ENCODE data around the gene STARD6. TPM values are rescaled to one million over a fixed set of nuclear protein-coding genes. Genes with fewer than 3 reads are reported as not detected.

STARD6 gene
- total RNA-seq, 1 donor from 2014 or later, result not detected

DNA sequence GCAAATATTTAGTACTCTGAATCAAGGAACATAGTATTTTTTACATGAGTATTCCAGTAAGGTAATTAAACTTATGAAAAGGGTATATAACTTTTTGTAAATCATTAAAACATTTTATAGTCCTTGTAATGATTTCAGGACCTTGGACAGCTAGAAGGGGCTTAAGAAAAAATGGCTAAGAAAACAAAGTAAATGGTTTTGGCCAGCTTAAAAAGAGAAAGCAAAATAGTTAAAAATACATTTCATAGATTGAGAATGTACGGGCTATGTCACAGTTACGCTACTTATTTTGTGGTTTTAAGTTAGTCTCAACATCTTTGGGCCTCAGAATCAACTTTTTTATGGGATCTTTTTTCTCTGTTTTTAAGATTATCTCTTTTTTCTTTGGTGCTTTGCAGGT lies 61.6 kb downstream of the STARD6 start:
- Histone ChIP-seq H3K4me1 (no peaks in the 10 kb centered on the region), H3K36me3 (peaks cover 0 to 15% of the 10 kb centered on the region in 2 donors), H3K4me3 (no peak overlapping the region), H3K27ac (no peak overlapping the region), H3K27me3 (no peaks in the 10 kb centered on the region), H3K9me3 (no peaks in the 10 kb centered on the region)
- DNase-seq (ENCODE audit: extremely low spot score in 2 of 2), result no peak
- TF ChIP-seq, protein P1, sequence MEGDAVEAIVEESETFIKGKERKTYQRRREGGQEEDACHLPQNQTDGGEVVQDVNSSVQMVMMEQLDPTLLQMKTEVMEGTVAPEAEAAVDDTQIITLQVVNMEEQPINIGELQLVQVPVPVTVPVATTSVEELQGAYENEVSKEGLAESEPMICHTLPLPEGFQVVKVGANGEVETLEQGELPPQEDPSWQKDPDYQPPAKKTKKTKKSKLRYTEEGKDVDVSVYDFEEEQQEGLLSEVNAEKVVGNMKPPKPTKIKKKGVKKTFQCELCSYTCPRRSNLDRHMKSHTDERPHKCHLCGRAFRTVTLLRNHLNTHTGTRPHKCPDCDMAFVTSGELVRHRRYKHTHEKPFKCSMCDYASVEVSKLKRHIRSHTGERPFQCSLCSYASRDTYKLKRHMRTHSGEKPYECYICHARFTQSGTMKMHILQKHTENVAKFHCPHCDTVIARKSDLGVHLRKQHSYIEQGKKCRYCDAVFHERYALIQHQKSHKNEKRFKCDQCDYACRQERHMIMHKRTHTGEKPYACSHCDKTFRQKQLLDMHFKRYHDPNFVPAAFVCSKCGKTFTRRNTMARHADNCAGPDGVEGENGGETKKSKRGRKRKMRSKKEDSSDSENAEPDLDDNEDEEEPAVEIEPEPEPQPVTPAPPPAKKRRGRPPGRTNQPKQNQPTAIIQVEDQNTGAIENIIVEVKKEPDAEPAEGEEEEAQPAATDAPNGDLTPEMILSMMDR (IDR thresholded peaks at IDR 0.05), result no peak
- TF ChIP-seq POLR2A (IDR thresholded peaks at IDR 0.05) (no peak), POLR2AphosphoS5 (IDR thresholded peaks at IDR 0.05; ENCODE audit: insufficient read depth in 1 of 2, low read depth in 1 of 2) (no peak)
- intact Hi-C loops (cut with DNase I), result no loop called here

DNA sequence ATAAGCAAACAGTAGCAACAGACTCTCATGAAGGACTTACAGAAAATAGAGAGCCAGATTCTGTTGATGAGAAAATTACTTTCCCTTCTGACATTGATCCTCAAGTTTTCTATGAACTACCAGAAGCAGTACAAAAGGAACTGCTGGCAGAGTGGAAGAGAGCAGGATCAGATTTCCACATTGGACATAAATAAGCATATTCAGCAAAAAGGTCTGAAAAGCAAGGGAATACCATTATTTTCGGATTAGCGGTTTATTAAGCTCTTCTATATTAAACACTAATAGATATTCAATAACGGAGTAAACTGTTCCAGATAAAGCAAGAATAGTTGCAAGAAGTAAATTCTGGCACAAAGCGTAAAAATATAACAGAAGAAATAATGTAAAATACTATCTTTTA lies 63.4 kb downstream of the STARD6 start:
- intact Hi-C loops (cut with DNase I), result loop anchor here (5.0 kb wide), 1 partner anchor 127 kb away; no protein-coding TSS in a partner anchor
- TF ChIP-seq POLR2A (IDR thresholded peaks at IDR 0.05) (no peak), POLR2AphosphoS5 (IDR thresholded peaks at IDR 0.05; ENCODE audit: insufficient read depth in 1 of 2, low read depth in 1 of 2) (no peak)
- TF ChIP-seq, protein P1 (IDR thresholded peaks at IDR 0.05), result no peak
- H3K4me1 ChIP-seq, result no peaks in the 10 kb centered on the region
- no peak for DNase-seq (ENCODE audit: extremely low spot score in 2 of 2)
- no peaks in the 10 kb centered on the region for H3K9me3 ChIP-seq
- no peak overlapping the region for H3K4me3 ChIP-seq
- H3K27me3 ChIP-seq, result no peaks in the 10 kb centered on the region
- H3K27ac ChIP-seq, result no peak overlapping the region
- peaks cover 0 to 22% of the 10 kb centered on the region in 2 donors for H3K36me3 ChIP-seq

DNA sequence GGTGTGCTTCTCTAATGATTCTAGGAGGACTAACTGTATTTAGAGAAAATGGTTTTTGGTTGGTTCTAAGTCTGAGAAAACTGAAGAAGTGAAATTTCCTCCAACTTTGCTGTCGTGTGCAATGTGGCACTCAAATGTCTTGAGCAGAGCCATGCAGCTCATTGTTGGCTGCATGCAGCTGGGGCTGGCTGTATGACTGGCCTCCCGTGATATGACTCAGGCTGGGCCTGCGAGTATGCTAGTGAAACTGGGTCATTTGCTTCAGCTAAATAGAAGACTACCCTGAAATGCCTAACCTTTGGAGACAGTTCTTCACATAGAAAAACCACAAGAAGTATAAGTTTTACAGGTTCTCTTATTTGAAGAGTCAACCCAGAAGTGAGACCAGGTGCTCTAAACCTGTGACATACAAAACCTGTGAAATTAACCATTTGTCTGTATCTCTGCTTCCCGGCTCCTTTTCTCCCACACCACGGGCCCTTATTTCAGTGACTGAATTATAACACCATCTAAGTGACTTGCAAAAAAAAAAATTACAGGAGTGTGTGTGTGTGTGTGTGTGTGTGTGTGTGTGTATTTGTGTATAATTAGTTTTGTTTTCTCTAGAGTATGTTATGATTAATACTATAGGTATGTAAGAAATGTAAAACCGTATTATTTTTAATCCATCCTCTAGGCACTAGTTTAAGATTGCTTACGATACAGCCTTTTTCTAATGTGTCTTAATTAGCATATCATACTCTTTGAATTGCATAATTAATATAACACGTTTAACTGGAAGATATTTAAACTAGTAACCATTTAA lies 72.5 kb downstream of the STARD6 start:
- H3K4me3 ChIP-seq, result no peak overlapping the region
- H3K27me3 ChIP-seq, result no peaks in the 10 kb centered on the region
- H3K4me1 ChIP-seq, result no peaks in the 10 kb centered on the region
- TF ChIP-seq POLR2A (IDR thresholded peaks at IDR 0.05) (no peak), POLR2AphosphoS5 (IDR thresholded peaks at IDR 0.05; ENCODE audit: insufficient read depth in 1 of 2, low read depth in 1 of 2) (no peak)
- TF ChIP-seq, protein P1 (IDR thresholded peaks at IDR 0.05), result no peak
- intact Hi-C loops (cut with DNase I), result no loop called here
- no peak overlapping the region for H3K27ac ChIP-seq
- peaks cover 7 to 40% of the 10 kb centered on the region in 2 donors for H3K36me3 ChIP-seq
- DNase-seq (ENCODE audit: extremely low spot score in 2 of 2), result no peak
- no peaks in the 10 kb centered on the region for H3K9me3 ChIP-seq

DNA sequence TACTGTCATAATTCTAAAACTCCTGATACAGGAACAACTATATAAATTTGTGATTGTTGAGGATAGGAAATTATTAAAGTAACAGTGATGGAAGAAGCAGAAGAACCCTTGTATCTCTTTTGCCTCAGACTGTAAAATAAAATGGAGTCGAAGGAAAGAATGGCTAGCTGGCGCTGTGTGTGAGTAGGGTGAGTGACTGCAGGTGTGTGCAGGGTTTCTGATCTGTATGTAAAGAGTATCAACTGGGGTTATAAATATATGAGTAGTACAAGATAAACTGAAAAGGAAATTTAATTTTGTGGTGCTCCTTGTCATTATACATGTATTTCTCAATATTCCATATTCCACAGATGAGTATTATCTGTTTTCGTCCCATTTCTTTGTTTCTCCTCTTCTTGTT lies 73.1 kb downstream of the STARD6 start:
- TF ChIP-seq POLR2A (IDR thresholded peaks at IDR 0.05) (no peak), POLR2AphosphoS5 (IDR thresholded peaks at IDR 0.05; ENCODE audit: insufficient read depth in 1 of 2, low read depth in 1 of 2) (no peak)
- TF ChIP-seq, protein P1 (IDR thresholded peaks at IDR 0.05), result no peak
- H3K4me1 ChIP-seq, result no peaks in the 10 kb centered on the region
- DNase-seq (ENCODE audit: extremely low spot score in 2 of 2), result no peak
- no peaks in the 10 kb centered on the region for H3K27me3 ChIP-seq
- no peaks in the 10 kb centered on the region for H3K9me3 ChIP-seq
- intact Hi-C loops (cut with DNase I), result no loop called here
- no peak overlapping the region for H3K27ac ChIP-seq
- H3K36me3 ChIP-seq, result peaks cover 7 to 39% of the 10 kb centered on the region in 2 donors
- H3K4me3 ChIP-seq, result no peak overlapping the region

DNA sequence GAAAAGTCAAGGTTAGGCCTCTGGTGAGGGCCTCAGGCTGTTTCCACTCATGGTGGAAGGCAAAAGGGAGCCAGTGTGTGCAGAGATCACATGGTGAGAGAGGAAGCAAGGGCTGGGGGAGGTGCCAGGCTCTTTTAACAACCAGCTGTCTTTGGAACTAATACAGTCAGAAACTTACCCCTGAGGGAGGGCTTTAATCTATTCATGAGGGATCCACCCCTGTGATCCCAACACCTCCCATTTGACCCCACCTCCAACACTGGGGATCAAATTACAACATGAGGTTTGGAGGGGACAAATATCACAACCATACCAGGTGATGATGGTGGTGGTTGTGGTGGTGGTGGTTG lies 77.5 kb downstream of the STARD6 start:
- no peaks in the 10 kb centered on the region for H3K27me3 ChIP-seq
- H3K9me3 ChIP-seq, result no peaks in the 10 kb centered on the region
- intact Hi-C loops (cut with DNase I), result no loop called here
- peaks cover 0 to 28% of the 10 kb centered on the region in 2 donors for H3K36me3 ChIP-seq
- H3K4me1 ChIP-seq, result no peaks in the 10 kb centered on the region
- no peak for DNase-seq (ENCODE audit: extremely low spot score in 2 of 2)
- no peak overlapping the region for H3K27ac ChIP-seq
- no peak for TF ChIP-seq POLR2AphosphoS5 (IDR thresholded peaks at IDR 0.05; ENCODE audit: insufficient read depth in 1 of 2, low read depth in 1 of 2)
- TF ChIP-seq POLR2A (IDR thresholded peaks at IDR 0.05), result no peak
- TF ChIP-seq, protein P1 (IDR thresholded peaks at IDR 0.05), result no peak
- no peak overlapping the region for H3K4me3 ChIP-seq

All from vagina (tissue), 2 donors.